Cardiac muscle cell (in vitro differentiated cells and primary cell): ENCODE measurements around the gene IGLON5. TPM values are rescaled to one million over a fixed set of nuclear protein-coding genes. Genes with fewer than 3 reads are reported as not detected.
A peak's percentile ranks its signal among the peaks of the same experiment; 100 is the strongest.

Experiments used
- DNase-seq, 2 donors: peaks; one replicate each; pipeline versions ENCODE4 v3.0.0 to v3.0.0-alpha.2; 2010 to 2017; ENCODE audit warnings: low read depth in 1 of 2, low spot score in 1 of 2
- H3K27ac ChIP-seq: fragments of 200-600 bp; sonication (generic); 2 replicates; pipeline ENCODE4 v1.5.1; 2016
- H3K27me3 ChIP-seq: fragments of 200-600 bp; sonication (generic); 2 replicates; pipeline ENCODE4 v1.6.0; 2016; ENCODE audit warnings: control low read depth
- H3K36me3 ChIP-seq: fragments of 200-600 bp; sonication (generic); 2 replicates; pipeline ENCODE4 v1.5.1; 2016; ENCODE audit warnings: control low read depth
- H3K4me1 ChIP-seq: fragments of 200-600 bp; sonication (generic); 2 replicates; pipeline ENCODE4 v1.8.1; 2017; ENCODE audit warnings: low read depth, mild to moderate bottlenecking, mixed run types
- H3K4me3 ChIP-seq: fragments of 200-600 bp; sonication (generic); 2 replicates; pipeline ENCODE4 v1.5.1; 2016; ENCODE audit warnings: mild to moderate bottlenecking
- H3K9me3 ChIP-seq: fragments of 200-600 bp; sonication (generic); 2 replicates; pipeline ENCODE4 v1.5.1; 2017; ENCODE audit warnings: low read depth, mild to moderate bottlenecking, control low read depth
- polyA plus RNA-seq: library from polyadenylated mRNA; unstranded; fragments of >200 nt; fragmentation: Nextera tagmentation; extraction: Ambion mirVana; gene quantifications from 2 replicates; pipeline ENCODE4 v1.2.1, GENCODE V29; 2016
- total RNA-seq: library from RNA; depleted of rRNA; stranded (reverse); fragments of >200 nt; gene quantifications from 2 replicates; pipeline ENCODE4 v1.2.3, GENCODE V29; 2016
- TF ChIP-seq, protein P1 (sequence below): IDR thresholded peaks from 2 replicates; pipeline ENCODE4 v1.5.1; 2012; ENCODE audit warnings: low read depth, mild to moderate bottlenecking, low read length

The IGLON5 gene
- total and polyA plus RNA-seq, 2 experiments from 2014 or later = 1.5 to 12.6 TPM

DNA sequence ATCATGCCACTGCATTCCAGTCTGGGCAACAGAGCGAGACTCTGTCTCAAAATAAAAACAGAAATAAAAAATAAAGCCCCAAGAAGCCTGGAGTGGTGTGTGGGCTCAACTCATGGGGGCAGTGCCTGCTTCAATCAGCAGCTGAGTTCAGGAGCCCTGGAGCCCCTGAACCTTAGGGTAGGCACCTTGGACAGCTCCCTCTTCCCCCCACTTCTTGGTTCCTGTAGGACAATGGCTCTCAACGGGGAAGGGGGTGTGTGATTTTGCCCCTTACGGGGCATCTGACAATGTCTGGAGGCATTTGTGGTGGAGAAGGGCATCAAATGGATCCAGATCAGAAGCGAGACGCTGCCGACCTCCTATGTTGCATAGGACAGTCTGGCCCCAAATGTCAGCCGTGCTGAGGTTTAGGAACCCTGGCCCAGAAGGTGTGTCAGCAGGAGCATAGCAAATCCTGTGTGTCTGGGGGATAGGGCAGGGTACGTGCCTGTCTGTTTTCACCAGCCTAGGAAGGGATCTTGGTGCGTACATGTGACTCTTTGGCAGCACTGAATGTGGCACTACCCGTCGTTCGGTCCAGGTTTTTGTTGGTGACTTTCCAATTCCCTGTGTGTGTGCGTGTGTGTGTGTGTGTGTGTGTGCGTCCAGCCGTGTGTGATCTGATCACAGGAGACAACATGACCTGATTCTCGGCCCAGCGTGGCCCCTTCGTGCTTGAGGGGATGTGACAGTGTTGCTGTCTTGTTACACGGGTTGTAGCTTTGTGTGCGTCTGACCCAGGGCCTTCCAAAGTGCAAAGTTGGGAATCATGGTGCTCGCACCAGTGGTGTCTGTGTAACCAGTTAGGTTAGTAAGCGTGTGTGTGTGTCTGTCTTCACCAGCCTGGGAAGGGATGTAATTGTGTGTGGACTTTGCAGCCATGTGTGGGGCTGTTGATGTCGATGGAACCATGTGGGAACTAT is 7.5 kb downstream of the IGLON5 start:
- Histone ChIP-seq H3K9me3 (no peaks in the 10 kb centered on the region), H3K27me3 (no peaks in the 10 kb centered on the region), H3K36me3 (no peaks in the 10 kb centered on the region), H3K4me1 (no peaks in the 10 kb centered on the region), H3K27ac (no peak overlapping the region), H3K4me3 (no peak overlapping the region)
- no peak for DNase-seq
- TF ChIP-seq, protein P1, sequence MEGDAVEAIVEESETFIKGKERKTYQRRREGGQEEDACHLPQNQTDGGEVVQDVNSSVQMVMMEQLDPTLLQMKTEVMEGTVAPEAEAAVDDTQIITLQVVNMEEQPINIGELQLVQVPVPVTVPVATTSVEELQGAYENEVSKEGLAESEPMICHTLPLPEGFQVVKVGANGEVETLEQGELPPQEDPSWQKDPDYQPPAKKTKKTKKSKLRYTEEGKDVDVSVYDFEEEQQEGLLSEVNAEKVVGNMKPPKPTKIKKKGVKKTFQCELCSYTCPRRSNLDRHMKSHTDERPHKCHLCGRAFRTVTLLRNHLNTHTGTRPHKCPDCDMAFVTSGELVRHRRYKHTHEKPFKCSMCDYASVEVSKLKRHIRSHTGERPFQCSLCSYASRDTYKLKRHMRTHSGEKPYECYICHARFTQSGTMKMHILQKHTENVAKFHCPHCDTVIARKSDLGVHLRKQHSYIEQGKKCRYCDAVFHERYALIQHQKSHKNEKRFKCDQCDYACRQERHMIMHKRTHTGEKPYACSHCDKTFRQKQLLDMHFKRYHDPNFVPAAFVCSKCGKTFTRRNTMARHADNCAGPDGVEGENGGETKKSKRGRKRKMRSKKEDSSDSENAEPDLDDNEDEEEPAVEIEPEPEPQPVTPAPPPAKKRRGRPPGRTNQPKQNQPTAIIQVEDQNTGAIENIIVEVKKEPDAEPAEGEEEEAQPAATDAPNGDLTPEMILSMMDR = no peak

DNA sequence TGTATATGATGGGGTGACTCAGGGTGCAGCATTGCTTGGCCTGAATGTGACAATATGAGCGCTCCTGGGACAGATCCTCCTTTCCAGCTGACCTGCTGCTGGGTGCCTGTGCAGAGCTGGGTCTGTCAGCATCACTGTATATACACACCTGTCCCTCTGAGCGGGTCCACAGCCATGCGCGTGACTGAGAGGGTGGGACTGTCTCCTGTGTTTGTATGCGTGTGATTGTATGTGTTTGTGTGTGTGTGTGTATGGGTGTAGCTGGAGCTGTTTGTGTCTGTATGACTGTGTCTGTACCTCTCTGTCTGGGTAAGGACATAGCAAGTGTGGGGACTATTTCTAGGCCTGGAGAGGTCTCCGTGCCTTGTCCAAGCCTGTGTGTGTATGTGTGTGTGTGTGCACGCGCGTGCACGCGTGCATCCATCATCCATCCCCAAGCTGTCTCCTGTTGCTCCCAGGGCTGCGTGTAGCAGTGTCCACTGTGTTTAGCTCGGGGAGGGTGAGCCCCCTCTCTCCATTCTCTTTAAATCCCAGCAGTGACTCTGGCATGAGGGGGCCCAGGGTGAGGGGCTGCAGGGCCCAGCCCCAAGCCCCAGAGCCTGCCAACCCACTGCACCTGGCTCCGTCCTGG is 8.3 kb downstream of the IGLON5 start:
- no peak for DNase-seq
- H3K36me3 ChIP-seq = no peaks in the 10 kb centered on the region
- no peak overlapping the region for H3K27ac ChIP-seq
- H3K4me1 ChIP-seq = no peaks in the 10 kb centered on the region
- no peaks in the 10 kb centered on the region for H3K27me3 ChIP-seq
- no peaks in the 10 kb centered on the region for H3K9me3 ChIP-seq
- TF ChIP-seq, protein P1 = no peak
- no peak overlapping the region for H3K4me3 ChIP-seq

GRCh38 chr19:51320280-51320657 is 8.8 kb downstream of the IGLON5 start:
- H3K4me1 ChIP-seq = no peaks in the 10 kb centered on the region
- no peaks in the 10 kb centered on the region for H3K27me3 ChIP-seq
- TF ChIP-seq, protein P1 = no peak
- H3K27ac ChIP-seq = no peak overlapping the region
- no peak overlapping the region for H3K4me3 ChIP-seq
- H3K36me3 ChIP-seq = no peaks in the 10 kb centered on the region
- H3K9me3 ChIP-seq = no peaks in the 10 kb centered on the region
- DNase-seq = peak in 1 of 2 donors; percentile 20

GRCh38 chr19:51321799-51322198 is 10.4 kb downstream of the IGLON5 start:
- Histone ChIP-seq H3K4me3 (no peak overlapping the region), H3K27me3 (no peaks in the 10 kb centered on the region), H3K4me1 (no peaks in the 10 kb centered on the region), H3K27ac (no peak overlapping the region), H3K9me3 (no peaks in the 10 kb centered on the region), H3K36me3 (no peaks in the 10 kb centered on the region)
- DNase-seq = no peak
- TF ChIP-seq, protein P1 = no peak

DNA sequence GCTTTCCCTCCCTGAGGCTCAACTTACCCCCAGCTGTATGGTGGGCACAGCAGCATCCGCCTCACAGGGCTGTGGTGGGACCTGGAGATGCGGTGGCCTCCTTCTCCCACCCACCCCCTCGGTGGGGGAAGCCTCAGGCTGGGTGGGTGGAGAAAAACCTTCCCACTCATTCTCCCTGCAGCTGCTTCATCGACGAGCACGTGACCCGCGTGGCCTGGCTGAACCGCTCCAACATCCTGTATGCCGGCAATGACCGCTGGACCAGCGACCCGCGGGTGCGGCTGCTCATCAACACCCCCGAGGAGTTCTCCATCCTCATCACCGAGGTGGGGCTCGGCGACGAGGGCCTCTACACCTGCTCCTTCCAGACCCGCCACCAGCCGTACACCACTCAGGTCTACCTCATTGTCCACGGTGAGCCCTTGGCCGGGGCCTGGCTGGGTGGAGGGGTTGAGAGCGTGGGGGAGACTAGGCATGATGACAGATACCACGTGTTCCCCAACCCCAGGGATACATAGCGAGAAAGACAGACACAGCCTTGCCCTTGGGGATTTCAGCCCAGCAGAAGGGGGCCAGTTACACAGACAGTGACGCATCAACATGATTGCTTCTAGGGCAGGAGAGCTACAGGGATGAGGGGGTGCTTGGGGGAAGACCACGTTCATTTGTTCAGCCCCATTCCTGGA is 12.2 kb downstream of the IGLON5 start:
- Histone ChIP-seq H3K4me1 (no peaks in the 10 kb centered on the region), H3K27ac (no peak overlapping the region), H3K27me3 (no peaks in the 10 kb centered on the region), H3K4me3 (no peak overlapping the region), H3K9me3 (no peaks in the 10 kb centered on the region), H3K36me3 (no peaks in the 10 kb centered on the region)
- TF ChIP-seq, protein P1 = no peak
- no peak for DNase-seq
